IMR-90 (cell line): ENCODE measurements around the gene SCYGR7.
"Not testable (repeated sequence)": the region's sequence is repeated elsewhere in the genome, so short reads cannot be mapped to it uniquely, and the experiment has no call there.

Experiments
- BHLHE40 ChIP-seq: fragments of 150-350 bp; IDR thresholded peaks from 2 replicates; pipeline ENCODE4 v1.6.1; 2016; ENCODE audit warnings: mild to moderate bottlenecking, low read depth, low read length
- CHD1 ChIP-seq: IDR thresholded peaks from 2 replicates; pipeline ENCODE4 v1.6.1; 2012; ENCODE audit warnings: low read depth, low read length, improper control_type of control experiment
- FOS ChIP-seq: fragments of 150-350 bp; IDR thresholded peaks from 2 replicates; pipeline ENCODE4 v1.6.1; 2016; ENCODE audit warnings: low read depth, low read length
- MXI1 ChIP-seq: IDR thresholded peaks from 2 replicates; pipeline ENCODE4 v1.6.1; 2012; ENCODE audit warnings: low read depth, mild to moderate bottlenecking, low read length, moderate library complexity, borderline replicate concordance
- POLR2A ChIP-seq: IDR thresholded peaks from 2 replicates; pipeline ENCODE4 v1.6.1; 2012; ENCODE audit warnings: mild to moderate bottlenecking, low read depth, low read length
- TF ChIP-seq, protein P1 (sequence below): conservative IDR thresholded peaks from 2 replicates; pipeline ENCODE4 v1.5.1; 2012; ENCODE audit warnings: mild to moderate bottlenecking, low read depth, low read length, improper control_type of control experiment

DNA sequence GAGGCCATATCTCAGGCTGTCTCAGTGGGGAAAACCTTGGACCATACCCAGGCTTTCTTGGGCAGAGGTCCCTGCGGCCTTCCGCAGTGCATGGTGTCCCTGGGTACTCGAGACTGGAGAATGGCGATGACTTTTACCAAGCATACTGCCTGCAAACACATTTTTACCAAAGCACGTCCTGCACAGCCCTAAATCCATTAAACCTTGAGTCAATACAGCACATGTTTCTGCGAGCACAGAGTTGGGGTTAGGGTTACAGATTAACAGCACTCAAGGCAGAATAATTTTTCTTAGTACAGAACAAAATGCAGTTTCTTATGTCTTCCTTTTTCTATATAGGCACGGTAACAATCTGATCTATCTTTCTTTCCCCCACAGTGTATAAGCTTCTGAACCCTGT is 5.3 kb upstream of the SCYGR7 start:
- TF ChIP-seq, protein P1, sequence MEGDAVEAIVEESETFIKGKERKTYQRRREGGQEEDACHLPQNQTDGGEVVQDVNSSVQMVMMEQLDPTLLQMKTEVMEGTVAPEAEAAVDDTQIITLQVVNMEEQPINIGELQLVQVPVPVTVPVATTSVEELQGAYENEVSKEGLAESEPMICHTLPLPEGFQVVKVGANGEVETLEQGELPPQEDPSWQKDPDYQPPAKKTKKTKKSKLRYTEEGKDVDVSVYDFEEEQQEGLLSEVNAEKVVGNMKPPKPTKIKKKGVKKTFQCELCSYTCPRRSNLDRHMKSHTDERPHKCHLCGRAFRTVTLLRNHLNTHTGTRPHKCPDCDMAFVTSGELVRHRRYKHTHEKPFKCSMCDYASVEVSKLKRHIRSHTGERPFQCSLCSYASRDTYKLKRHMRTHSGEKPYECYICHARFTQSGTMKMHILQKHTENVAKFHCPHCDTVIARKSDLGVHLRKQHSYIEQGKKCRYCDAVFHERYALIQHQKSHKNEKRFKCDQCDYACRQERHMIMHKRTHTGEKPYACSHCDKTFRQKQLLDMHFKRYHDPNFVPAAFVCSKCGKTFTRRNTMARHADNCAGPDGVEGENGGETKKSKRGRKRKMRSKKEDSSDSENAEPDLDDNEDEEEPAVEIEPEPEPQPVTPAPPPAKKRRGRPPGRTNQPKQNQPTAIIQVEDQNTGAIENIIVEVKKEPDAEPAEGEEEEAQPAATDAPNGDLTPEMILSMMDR, result not testable (repeated sequence)
- TF ChIP-seq CHD1, BHLHE40, MXI1, POLR2A, FOS: not testable (repeated sequence)
